GM19468 (cell line): Measurements from ENCODE around the gene ZSCAN23.

Source experiments
- ATAC-seq: cut with Tn5 transposase; IDR thresholded peaks from one replicate; pipeline ENCODE4 v1.9.1; 2021; ENCODE audit warnings: mild to moderate bottlenecking, moderate library complexity, moderate number of reproducible peaks; ENCODE audit not compliant: unreplicated experiment; ENCODE audit errors: extremely low read depth

ZSCAN23 gene

GRCh38 chr6:28383235-28384142 is 59.8 kb downstream of the ZSCAN23 start:
- peak; percentile 83 for ATAC-seq
